PC-9 (cell line): ENCODE results near the gene RAP1B.

Experiments
- CTCF ChIP-seq: fragments of 200-600 bp; sonication (generic); conservative IDR thresholded peaks from 2 replicates; pipeline ENCODE4 v1.6.1; 2017; ENCODE audit warnings: mixed run types, antibody characterized with exemption, mild to moderate bottlenecking, moderate library complexity
- EZH2 ChIP-seq: fragments of 200-600 bp; sonication (generic); IDR thresholded peaks from 2 replicates; pipeline ENCODE4 v1.8.0; 2017; ENCODE audit warnings: antibody characterized with exemption, low read depth

- TF ChIP-seq CTCF (no peak), EZH2 (no peak)
Observed at GRCh38 chr12:68612202-68612601, 1.5 kb downstream of the RAP1B start.
